ENCODE measurements around the gene TRIM42.

GRCh38 chr3:140748903-140749302 is 71.0 kb downstream of the TRIM42 start:
- TF ChIP-seq CTCF (optimal IDR thresholded peaks at IDR 0.05 in 1 of 3, IDR thresholded peaks at IDR 0.05 in 1 of 3, conservative IDR thresholded peaks at IDR 0.05 in 1 of 3; ENCODE audit: extremely low read depth in 1 of 3, insufficient read depth in 2 of 3, low read length in 3 of 3) (no peak), EZH2 (IDR thresholded peaks at IDR 0.05; ENCODE audit: low read length) (no peak)
